ENCODE measurements around the gene GNB5.

GNB5 gene

DNA sequence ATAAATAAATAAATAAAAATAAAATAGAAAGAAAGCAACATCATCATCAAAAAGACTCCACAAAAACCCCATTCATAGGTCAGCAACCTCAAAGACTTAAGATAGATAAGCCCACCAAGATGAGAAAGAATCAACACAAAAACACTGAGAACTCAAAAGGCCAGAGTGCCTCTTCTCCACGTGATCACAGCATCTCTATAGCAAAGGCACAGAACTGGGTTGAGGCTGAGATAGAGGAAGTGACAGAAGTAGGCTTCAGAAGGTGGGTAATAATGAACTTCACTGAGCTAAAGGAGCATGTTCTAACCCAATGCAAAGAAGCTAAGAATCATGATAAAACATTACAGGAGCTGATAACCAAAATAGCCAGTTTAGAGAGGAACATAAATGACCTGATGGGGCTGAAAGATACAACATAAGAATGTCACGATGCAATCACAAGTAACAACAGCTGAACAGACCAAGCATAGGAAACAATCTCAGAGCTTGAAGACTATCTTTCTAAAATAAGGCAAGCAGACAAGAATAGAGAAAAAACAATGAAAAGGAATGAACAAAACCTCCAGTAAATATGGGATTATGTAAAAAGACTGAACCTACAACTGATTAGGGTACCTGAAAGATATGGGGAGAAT, 26.4 kb downstream of the GNB5 start:
- DNase-seq: no peak

- DNase-seq: no peak
These were observed 27.6 kb downstream of the GNB5 start for GRCh38 chr15:52163321-52164190.

DNA sequence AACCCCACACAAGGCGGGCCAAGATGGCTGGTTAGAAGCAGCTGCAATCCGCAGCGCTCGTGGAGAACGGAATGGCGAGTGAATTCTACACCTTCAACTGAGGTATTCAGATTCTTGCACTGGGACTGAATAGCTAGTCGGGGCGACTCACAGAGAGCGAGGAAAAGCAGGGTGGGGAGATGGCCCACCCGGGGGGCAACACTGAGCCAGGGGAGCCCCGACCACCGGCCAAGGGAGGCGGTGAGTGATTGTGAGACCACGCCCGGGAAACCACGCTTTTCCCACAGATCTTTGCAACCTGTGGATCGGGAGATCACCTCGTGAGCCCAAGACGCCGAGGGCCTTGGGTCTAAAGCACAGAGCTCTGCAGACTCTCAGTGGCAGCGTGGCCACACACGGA, 28.3 kb downstream of the GNB5 start:
- no peak for DNase-seq

DNA sequence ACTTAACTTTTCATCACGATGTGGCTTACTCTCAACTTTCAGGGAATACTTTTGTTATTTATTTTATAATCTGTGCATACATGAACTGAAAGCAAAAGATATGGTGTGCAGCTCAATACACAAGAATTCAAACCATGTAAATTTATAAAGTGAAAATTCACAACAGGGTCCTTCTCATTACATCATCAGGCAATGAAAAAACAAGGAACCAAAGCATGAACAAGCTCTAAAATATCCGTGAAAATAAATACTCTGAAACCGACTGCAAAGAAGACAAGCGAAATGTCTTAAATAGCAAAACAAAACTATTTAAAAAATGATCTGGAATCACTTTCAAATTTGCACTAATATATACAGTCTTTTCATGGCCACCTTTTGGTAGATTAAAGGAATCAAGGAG, 28.9 kb downstream of the GNB5 start:
- no peak for DNase-seq

DNA sequence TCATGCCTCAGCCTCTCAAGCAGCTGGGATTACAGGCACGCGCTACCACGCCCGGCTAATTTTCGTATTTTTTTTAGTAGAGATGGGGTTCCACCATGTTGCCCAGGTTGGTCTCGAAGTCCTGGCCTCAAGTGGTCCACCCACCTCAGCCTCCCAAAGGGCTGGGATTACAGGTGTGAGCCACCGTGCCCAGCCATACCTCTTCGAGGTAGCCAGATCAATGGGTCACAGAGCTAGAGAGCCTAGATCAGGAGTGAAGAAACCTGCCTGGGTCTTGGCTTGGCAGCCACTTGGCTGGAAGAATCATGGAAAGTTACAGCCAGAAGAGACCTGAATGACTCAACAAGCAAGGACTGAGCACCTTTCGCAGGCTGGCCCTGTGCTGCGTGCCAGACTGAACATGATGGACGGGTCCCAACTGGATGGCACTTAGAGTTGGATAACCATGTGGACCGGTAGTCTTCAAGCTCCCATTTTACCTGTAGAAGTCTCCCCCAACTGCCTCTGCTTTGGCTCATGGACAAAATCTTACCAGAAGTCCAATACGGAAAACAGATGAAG, 29.7 kb downstream of the GNB5 start:
- no peak for DNase-seq

GRCh38 chr15:52159645-52160044, 31.5 kb downstream of the GNB5 start:
- no peak for DNase-seq

- DNase-seq: no peak
These were observed 33.0 kb downstream of the GNB5 start for GRCh38 chr15:52158084-52158765.

DNA sequence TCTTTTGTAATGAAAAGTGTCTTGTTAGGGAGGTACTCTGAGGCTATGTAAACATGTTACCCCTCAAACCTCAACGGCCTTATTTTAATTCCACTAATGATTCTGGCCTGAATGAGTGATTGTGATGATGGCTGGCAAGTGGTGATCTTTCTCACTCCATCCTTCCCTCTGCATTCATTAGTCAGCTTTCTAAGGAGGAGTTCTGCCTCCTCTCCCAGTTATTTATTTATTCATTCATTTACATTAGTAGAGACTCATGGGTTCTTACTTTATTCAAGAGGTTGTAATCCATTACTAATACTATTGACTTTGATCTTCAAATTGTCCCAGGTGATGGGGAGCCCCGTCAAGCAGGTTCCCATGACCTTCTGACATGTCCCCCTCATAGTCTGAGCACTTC, 35.3 kb downstream of the GNB5 start:
- DNase-seq: no peak

DNA sequence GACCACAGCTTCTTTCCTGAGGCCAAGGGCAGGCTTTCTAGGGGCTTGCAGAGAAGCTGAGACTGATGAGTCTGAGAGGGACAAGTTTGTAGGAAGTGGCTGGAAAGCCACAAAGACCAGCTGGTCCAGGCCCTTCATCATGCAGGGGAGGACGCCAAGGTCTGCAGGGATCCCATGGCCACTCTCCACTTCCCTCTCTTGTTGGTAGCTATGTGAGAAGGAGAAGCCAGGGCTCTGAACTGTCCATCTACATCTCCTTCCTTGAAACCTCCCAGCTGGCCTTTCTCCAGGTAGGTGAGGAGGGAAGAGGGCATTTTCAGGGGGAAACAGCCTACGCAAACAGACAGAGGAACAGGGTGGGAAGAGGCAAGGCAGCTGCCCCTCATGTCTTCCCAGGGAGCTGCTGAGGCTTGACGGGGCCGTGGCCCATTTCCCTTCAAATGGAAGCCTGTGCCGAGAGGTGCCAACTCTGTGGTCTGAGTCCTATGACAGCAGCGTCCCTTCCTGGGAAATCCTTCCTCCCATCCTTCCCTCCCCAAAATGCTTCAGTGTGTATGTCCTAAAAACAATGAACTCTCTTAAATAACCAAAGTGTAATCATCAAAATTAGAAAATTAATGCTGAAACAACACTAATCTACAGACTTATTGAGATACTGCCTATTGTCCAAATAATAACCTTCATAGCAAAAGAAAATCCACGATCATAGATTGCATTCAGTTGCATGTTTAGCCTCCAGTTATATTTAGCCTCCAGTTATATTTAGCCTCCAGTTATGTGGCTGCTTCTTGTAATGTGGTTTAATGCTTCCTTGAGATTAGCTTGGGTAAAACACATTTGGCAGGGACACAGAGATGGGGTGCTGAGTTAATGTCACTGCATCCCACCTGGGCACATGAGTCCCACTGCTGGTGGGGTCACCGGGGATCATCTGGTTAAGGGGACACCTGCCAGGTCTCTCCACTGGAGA, 36.0 kb downstream of the GNB5 start:
- no peak for DNase-seq

GRCh38 chr15:52153900-52154895, 37.0 kb downstream of the GNB5 start:
- no peak for DNase-seq

- DNase-seq: no peak
These were observed 39.8 kb downstream of the GNB5 start for GRCh38 chr15:52151353-52151752.

- no peak for DNase-seq
These were observed 40.3 kb downstream of the GNB5 start for GRCh38 chr15:52150871-52151270.

DNA sequence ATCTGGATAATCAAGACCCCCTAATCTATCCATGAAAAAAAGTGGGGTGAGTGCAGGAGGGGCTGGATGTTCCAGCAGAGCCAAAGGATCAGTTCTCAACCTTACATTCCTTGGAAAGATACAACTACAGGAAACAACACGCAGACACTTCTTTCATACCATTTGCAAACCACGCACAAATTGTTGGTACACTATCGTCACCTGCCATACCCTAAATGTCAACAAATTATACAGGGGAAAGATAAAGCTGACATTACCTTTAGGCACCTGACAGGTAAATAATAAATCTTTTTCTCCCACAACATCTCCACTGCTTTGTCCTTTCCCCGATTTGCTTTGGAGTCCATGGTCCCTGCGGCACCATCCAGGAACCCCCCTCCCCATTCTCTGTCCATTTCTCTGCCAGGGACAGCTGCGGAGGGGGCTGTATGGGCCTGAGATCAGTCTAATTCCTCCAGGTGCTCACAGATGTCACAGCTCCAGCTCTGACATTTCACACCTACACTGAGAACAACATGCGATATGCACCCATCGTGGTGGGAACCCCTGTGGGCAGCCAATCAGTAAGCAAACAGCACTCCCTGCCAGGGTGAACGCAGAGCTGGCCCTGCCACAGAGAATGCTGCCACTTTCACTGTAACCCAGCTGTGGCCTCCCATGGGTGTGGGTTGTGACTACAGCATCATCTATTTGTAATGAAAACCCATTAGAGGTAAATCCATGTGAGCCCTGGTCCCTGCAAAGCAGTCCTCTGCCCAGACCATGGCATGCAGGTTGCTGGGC, 41.0 kb downstream of the GNB5 start:
- DNase-seq: no peak

- no peak for DNase-seq
These were observed 42.8 kb downstream of the GNB5 start for GRCh38 chr15:52148403-52148802.

- DNase-seq: no peak
These were observed 44.4 kb downstream of the GNB5 start for GRCh38 chr15:52146776-52147175.

GRCh38 chr15:52146261-52146660, 44.9 kb downstream of the GNB5 start:
- no peak for DNase-seq

DNA sequence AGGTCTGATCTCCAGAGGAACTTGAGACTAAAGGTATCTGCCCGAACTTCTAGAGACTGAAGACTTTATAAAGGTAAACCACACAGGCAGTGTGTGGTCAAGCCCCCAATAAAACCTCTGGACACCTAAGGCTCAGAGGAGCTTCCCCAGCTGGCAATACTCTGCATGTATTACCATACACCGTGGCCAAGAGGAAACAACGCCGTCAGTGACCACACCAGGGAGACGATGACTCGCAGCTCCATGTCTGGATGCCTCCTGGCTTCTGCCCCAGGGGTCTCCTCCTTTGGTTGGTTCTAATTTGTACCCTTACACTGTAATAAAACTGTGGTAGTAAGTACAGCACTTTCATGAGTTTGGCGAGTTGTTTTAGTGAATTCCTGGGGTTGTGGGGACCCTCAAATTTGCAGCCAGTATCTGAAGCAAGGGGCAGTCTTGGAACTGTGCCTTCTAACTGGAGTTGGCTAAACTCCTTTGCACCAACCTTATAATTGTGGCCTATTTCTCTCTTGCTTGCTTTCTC, 46.5 kb downstream of the GNB5 start:
- DNase-seq: no peak

DNA sequence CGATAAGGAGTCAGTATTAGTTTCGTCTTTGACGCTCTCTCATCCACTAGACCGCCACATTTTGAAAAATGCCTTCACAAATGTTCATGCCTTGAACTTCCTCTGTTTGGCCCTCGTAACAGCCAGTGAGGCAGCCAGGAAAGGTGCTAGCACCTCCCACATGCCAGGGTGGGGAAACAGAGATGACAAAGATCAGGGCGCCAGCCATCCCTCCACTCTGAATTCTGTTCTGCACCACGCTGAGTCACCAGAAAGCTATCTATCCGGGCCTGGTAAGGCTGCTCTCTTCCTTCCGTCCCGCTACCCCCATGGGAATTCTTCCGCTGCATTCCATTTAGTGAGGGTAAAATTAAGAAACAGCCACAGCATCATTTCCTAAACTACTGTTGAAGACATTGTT, 47.3 kb downstream of the GNB5 start:
- DNase-seq: no peak

DNA sequence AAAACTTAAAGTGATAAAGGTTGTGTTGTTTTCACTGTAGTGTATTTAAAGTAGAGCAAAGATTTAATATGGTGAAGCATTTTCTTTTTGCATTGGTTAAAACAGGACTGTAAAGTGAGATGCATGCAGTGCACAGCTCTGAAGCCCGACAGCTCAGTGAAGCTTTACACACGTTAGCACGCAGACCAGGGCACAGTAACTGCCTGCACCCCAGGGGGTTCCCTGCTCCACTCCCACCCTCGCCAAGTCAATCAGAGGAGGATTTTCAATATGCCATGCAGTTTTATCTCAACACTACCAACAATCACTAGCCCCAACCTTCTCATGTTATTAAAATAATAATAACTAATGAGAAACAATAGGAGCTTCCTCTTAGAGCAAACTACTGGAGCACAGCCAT, 50.5 kb downstream of the GNB5 start:
- DNase-seq: no peak
